ENCODE results near the gene C17orf50.

DNA sequence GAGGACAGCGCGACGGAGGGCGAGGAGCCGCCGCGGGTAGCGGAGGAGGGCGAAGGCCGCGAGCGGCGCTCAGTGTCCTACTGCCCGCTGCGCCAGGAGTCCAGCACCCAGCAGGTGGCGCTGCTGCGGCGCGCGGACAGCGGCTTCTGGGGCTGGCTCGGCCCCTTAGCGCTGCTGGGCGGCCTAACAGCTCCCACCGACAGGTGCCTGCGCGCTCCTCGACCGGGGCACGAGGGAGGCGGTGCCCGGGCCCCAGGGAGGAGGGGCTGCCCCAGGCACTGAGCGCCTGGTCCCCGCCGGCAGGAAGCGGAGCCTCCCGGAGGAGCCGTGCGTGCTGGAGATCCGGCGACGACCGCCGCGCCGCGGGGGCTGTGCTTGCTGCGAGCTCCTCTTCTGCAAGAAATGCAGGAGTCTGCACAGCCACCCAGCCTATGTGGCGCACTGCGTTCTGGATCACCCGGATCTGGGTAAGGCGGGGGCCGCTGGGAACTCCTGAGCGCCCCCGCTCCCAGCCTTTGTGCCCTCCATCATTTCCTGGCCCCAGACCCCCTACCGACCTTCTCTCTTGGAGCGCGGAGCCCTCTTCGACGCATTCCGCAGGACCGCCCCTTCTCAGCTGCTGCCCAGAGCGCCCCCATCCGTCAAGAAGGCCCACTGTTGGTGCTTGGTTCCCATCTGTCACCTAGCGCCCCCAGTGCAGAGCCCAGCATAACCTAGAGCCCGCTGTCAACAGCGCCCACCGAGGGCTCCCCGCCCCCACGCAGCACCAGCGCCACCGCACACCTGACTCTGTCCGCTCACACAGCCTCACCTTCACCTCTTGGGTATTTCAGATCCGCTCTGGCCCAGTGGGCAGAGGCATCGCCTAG, 3.7 kb downstream of the C17orf50 start:
- peak; percentile 67 to 95 (median 95) for TF ChIP-seq CTCF (IDR thresholded peaks at IDR 0.05 in 2 of 3, conservative IDR thresholded peaks at IDR 0.05 in 1 of 3; ENCODE audit: borderline replicate concordance in 1 of 3, insufficient read depth in 1 of 3, low read depth in 2 of 3, low read length in 2 of 3)
- TF ChIP-seq EGR1 (IDR thresholded peaks at IDR 0.05; ENCODE audit: low read depth) = no peak
- TF ChIP-seq, protein P1, sequence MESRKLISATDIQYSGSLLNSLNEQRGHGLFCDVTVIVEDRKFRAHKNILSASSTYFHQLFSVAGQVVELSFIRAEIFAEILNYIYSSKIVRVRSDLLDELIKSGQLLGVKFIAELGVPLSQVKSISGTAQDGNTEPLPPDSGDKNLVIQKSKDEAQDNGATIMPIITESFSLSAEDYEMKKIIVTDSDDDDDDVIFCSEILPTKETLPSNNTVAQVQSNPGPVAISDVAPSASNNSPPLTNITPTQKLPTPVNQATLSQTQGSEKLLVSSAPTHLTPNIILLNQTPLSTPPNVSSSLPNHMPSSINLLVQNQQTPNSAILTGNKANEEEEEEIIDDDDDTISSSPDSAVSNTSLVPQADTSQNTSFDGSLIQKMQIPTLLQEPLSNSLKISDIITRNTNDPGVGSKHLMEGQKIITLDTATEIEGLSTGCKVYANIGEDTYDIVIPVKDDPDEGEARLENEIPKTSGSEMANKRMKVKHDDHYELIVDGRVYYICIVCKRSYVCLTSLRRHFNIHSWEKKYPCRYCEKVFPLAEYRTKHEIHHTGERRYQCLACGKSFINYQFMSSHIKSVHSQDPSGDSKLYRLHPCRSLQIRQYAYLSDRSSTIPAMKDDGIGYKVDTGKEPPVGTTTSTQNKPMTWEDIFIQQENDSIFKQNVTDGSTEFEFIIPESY (IDR thresholded peaks at IDR 0.05; ENCODE audit: extremely low read depth, insufficient replicate concordance, low read length) = no peak
- peak; percentile 94 for TF ChIP-seq RAD21 (IDR thresholded peaks at IDR 0.05; ENCODE audit: low read depth)
- no peak for TF ChIP-seq JUND (IDR thresholded peaks at IDR 0.05)
- TF ChIP-seq REST (IDR thresholded peaks at IDR 0.05; ENCODE audit: low read depth) = no peak
- TF ChIP-seq SRF (IDR thresholded peaks at IDR 0.05; ENCODE audit: low read depth) = no peak
- TF ChIP-seq FOSL1 (IDR thresholded peaks at IDR 0.05; ENCODE audit: low read depth) = no peak
- peak; percentile 24; the same call in 1 of the 2 replicates for TF ChIP-seq POLR2AphosphoS5 (IDR thresholded peaks at IDR 0.05; ENCODE audit: low read depth, low read length)
- TF ChIP-seq, protein P2, sequence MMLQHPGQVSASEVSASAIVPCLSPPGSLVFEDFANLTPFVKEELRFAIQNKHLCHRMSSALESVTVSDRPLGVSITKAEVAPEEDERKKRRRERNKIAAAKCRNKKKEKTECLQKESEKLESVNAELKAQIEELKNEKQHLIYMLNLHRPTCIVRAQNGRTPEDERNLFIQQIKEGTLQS (IDR thresholded peaks at IDR 0.05) = no peak
- no peak for TF ChIP-seq POLR2A (IDR thresholded peaks at IDR 0.05; ENCODE audit: borderline replicate concordance, extremely low read depth, insufficient read depth, insufficient read length)

Data from HCT116 (cell line).